Endodermal cell (in vitro differentiated cells): ENCODE measurements around the gene GPC3. TPM values are rescaled to one million over a fixed set of nuclear protein-coding genes. Genes with fewer than 3 reads are reported as not detected.

Source experiments
- DNase-seq: peaks from one replicate; pipeline ENCODE4 v3.0.0-alpha.2; 2017
- H3K27ac ChIP-seq: 2 replicates; pipeline ENCODE4 v1.5.1; 2013; ENCODE audit warnings: mild to moderate bottlenecking, low read depth, low read length, moderate library complexity
- H3K27me3 ChIP-seq: 2 replicates; pipeline ENCODE4 v1.6.1; 2013; ENCODE audit warnings: mild to moderate bottlenecking, low read length, moderate library complexity; ENCODE audit not compliant: insufficient read depth, control insufficient read depth, poor library complexity, severe bottlenecking
- H3K36me3 ChIP-seq: 2 replicates; pipeline ENCODE4 v1.7.0; 2013; ENCODE audit warnings: mild to moderate bottlenecking, low read length, moderate library complexity; ENCODE audit not compliant: control insufficient read depth, insufficient read depth
- H3K4me1 ChIP-seq: one replicate; pipeline ENCODE4 v1.7.0; 2013; ENCODE audit warnings: low read length; ENCODE audit not compliant: control insufficient read depth, insufficient read depth
- H3K4me3 ChIP-seq: 2 replicates; pipeline ENCODE4 v1.5.1; 2013; ENCODE audit warnings: mild to moderate bottlenecking, low read length, moderate library complexity
- H3K9ac ChIP-seq: 2 replicates; pipeline ENCODE4 v1.6.1; 2013; ENCODE audit warnings: mild to moderate bottlenecking, low read length, moderate library complexity; ENCODE audit not compliant: poor library complexity, severe bottlenecking; ENCODE audit errors: extremely low read depth
- H3K9me3 ChIP-seq: 2 replicates; pipeline ENCODE4 v1.6.1; 2013; ENCODE audit warnings: mild to moderate bottlenecking, low read length, moderate library complexity; ENCODE audit not compliant: control insufficient read depth
- H3K27ac Mint-ChIP-seq: 2 replicates; pipeline ENCODE4 v1.8.0; 2020; ENCODE audit warnings: mixed read lengths
- H3K27me3 Mint-ChIP-seq: 2 replicates; pipeline ENCODE4 v1.8.0; 2021; ENCODE audit warnings: mild to moderate bottlenecking, mixed read lengths; ENCODE audit not compliant: insufficient read depth
- H3K36me3 Mint-ChIP-seq: 2 replicates; pipeline ENCODE4 v1.8.0; 2020; ENCODE audit warnings: low read depth, mixed read lengths
- H3K4me1 Mint-ChIP-seq: 2 replicates; pipeline ENCODE4 v1.8.0; 2020; ENCODE audit warnings: mixed read lengths
- H3K4me3 Mint-ChIP-seq: 2 replicates; pipeline ENCODE4 v1.8.0; 2020; ENCODE audit warnings: mild to moderate bottlenecking, moderate library complexity, mixed read lengths
- H3K9me3 Mint-ChIP-seq: 2 replicates; pipeline ENCODE4 v1.8.0; 2020; ENCODE audit warnings: mild to moderate bottlenecking, mixed read lengths
- WGBS, 2 experiments: methylation state at CpG; one replicate each; pipeline versions ENCODE4 v1.1.5 to v1.1.7; 2013; ENCODE audit warnings: missing lambda C conversion rate in 2 of 2, mixed read lengths in 1 of 2; ENCODE audit not compliant: insufficient coverage in 1 of 2, insufficient read length in 1 of 2; 5-methylcytosine and 5-hydroxymethylcytosine counted together
- total RNA-seq, 2 donors: library from RNA; stranded (reverse); fragmentation: NEBNext Ultra II Directional in 1 of 2; extraction: Animal tissue kit (Norgen Biotek cat#: 25700) in 1 of 2; gene quantifications; 2 replicates in 1 of 2; 3 replicates in 1 of 2; pipeline ENCODE4 v1.2.1, GENCODE V29; 2021
- TF ChIP-seq, protein P1 (sequence below): fragments of 200-600 bp; sonication (generic); conservative IDR thresholded peaks from 2 replicates; pipeline ENCODE4 v1.5.0; 2021; ENCODE audit warnings: antibody characterized with exemption, mild to moderate bottlenecking

GPC3 gene
- total RNA-seq, 2 donors from 2014 or later = 39.5 to 125 TPM

DNA sequence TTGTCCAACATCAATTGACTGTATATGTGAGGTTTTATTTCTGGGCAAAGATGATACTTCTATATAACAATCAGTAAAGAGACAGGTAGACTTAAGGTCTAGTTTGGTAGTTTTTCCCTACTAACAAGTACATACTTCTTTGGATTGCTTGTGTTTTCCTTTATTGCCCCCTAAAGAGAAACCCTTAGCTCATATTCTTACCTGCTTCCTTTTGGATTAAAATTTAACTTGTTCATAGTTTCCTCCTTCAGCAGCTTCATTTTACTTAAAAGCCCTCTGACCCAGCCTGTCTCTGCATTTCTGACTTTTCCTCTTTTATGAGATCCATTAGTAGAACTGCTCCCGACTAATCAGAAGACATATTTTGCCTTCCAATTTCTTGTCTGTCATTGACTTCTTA lies 494.4 kb downstream of the GPC3 start:
- H3K4me1 ChIP-seq = no peaks in the 10 kb centered on the region
- no peaks in the 10 kb centered on the region for H3K36me3 ChIP-seq
- 97 to 100% methylated on average over 1 of the region's 1 CpG for WGBS, 2 experiments
- Mint-ChIP-seq H3K9me3 (peaks cover 2% of the 10 kb centered on the region), H3K36me3 (peaks cover 4% of the 10 kb centered on the region), H3K4me3 (no peak overlapping the region), H3K27ac (no peak overlapping the region), H3K27me3 (no peaks in the 10 kb centered on the region), H3K4me1 (peaks cover 18% of the 10 kb centered on the region)
- H3K27me3 ChIP-seq = no peaks in the 10 kb centered on the region
- H3K9me3 ChIP-seq = no peaks in the 10 kb centered on the region
- no peak for DNase-seq
- H3K9ac ChIP-seq = no peak overlapping the region
- H3K27ac ChIP-seq = no peak overlapping the region
- H3K4me3 ChIP-seq = no peak overlapping the region
- TF ChIP-seq, protein P1, sequence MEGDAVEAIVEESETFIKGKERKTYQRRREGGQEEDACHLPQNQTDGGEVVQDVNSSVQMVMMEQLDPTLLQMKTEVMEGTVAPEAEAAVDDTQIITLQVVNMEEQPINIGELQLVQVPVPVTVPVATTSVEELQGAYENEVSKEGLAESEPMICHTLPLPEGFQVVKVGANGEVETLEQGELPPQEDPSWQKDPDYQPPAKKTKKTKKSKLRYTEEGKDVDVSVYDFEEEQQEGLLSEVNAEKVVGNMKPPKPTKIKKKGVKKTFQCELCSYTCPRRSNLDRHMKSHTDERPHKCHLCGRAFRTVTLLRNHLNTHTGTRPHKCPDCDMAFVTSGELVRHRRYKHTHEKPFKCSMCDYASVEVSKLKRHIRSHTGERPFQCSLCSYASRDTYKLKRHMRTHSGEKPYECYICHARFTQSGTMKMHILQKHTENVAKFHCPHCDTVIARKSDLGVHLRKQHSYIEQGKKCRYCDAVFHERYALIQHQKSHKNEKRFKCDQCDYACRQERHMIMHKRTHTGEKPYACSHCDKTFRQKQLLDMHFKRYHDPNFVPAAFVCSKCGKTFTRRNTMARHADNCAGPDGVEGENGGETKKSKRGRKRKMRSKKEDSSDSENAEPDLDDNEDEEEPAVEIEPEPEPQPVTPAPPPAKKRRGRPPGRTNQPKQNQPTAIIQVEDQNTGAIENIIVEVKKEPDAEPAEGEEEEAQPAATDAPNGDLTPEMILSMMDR = no peak
